Esophagus muscularis mucosa (tissue), 4 donors: ENCODE measurements around the gene ZFC3H1.

Source experiments
- EP300 ChIP-seq: sonication (generic); formaldehyde crosslinking; IDR thresholded peaks from one replicate; pipeline ENCODE4 v1.6.1; 2017; ENCODE audit warnings: antibody characterized with exemption
- POLR2A ChIP-seq: fragments of 450-650 bp; IDR thresholded peaks from one replicate; pipeline ENCODE4 v1.6.1; 2017; ENCODE audit warnings: antibody characterized with exemption, moderate library complexity, mild to moderate bottlenecking, low read depth
- POLR2AphosphoS5 ChIP-seq, 2 donors: sonication (generic); formaldehyde crosslinking; IDR thresholded peaks; one replicate each; pipeline ENCODE4 v1.6.1; 2017; ENCODE audit warnings: antibody characterized with exemption in 2 of 2
- TF ChIP-seq, protein P1 (sequence below), 3 experiments: fragments of 200-600 bp in 2 of 3; fragments of 450-650 bp in 1 of 3; sonication (generic) in 2 of 3; IDR thresholded peaks; one replicate each; pipeline ENCODE4 v1.5.1; 2017 to 2019; ENCODE audit warnings: antibody characterized with exemption in 3 of 3, mild to moderate bottlenecking in 2 of 3, moderate library complexity in 1 of 3

DNA sequence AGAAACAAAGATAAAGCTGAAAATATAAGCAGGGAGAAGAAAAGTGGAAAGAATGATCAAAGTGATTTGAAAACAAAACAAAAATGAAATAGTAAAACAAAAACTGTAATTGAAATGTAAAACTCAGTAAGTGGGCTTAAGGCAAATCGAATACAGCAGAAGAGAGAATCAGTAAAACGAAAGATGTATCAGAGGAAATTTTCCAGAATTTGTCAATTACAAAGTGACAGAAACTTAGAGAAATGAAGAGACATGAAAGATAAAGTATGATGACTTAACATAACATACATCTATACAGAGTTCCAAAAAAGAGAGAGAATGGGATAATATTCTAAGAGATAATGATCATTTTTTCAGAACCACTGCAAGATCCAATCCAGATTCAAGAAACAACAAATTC, 10.5 kb downstream of the ZFC3H1 start:
- TF ChIP-seq, protein P1, sequence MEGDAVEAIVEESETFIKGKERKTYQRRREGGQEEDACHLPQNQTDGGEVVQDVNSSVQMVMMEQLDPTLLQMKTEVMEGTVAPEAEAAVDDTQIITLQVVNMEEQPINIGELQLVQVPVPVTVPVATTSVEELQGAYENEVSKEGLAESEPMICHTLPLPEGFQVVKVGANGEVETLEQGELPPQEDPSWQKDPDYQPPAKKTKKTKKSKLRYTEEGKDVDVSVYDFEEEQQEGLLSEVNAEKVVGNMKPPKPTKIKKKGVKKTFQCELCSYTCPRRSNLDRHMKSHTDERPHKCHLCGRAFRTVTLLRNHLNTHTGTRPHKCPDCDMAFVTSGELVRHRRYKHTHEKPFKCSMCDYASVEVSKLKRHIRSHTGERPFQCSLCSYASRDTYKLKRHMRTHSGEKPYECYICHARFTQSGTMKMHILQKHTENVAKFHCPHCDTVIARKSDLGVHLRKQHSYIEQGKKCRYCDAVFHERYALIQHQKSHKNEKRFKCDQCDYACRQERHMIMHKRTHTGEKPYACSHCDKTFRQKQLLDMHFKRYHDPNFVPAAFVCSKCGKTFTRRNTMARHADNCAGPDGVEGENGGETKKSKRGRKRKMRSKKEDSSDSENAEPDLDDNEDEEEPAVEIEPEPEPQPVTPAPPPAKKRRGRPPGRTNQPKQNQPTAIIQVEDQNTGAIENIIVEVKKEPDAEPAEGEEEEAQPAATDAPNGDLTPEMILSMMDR (IDR thresholded peaks at IDR 0.05), result no peak
- TF ChIP-seq POLR2A, result no peak
- TF ChIP-seq POLR2AphosphoS5 (IDR thresholded peaks at IDR 0.05), result no peak
- no peak for TF ChIP-seq EP300
